SU-DHL-6 (cell line): Measurements from ENCODE around the gene TMEM50B.

Source experiments
- H2AFZ ChIP-seq: fragments of 200-600 bp; sonication (generic); 2 replicates; pipeline ENCODE4 v1.6.1; 2014; ENCODE audit warnings: low read depth, mild to moderate bottlenecking, moderate library complexity, mixed read lengths, antibody characterized with exemption, low read length; ENCODE audit not compliant: severe bottlenecking
- H3F3A ChIP-seq: fragments of 200-600 bp; shearing (Covaris generic); 2 replicates; pipeline ENCODE4 v1.6.0; 2016; ENCODE audit warnings: antibody characterized with exemption, mild to moderate bottlenecking; ENCODE audit not compliant: insufficient read depth
- H3K27ac ChIP-seq: fragments of 200-600 bp; sonication (generic); 2 replicates; pipeline ENCODE4 v1.5.1; 2016; ENCODE audit warnings: low read depth, mild to moderate bottlenecking, low read length, moderate library complexity, mixed read lengths
- H3K27me3 ChIP-seq: fragments of 200-600 bp; sonication (generic), shearing (Covaris generic); 2 replicates; pipeline ENCODE4 v1.6.0; 2014; ENCODE audit warnings: mild to moderate bottlenecking, low read length
- H3K36me3 ChIP-seq: fragments of 200-600 bp; sonication (generic); 2 replicates; pipeline ENCODE4 v1.6.1; 2014; ENCODE audit warnings: mild to moderate bottlenecking, low read length, mixed read lengths
- H3K4me2 ChIP-seq: fragments of 300-600, 200-600 bp; shearing (Covaris generic), sonication (generic); 2 replicates; pipeline ENCODE4 v1.6.0; 2014; ENCODE audit warnings: low read length, low read depth, mild to moderate bottlenecking; ENCODE audit not compliant: poor library complexity, severe bottlenecking
- H3K4me3 ChIP-seq: fragments of 200-600 bp; sonication (generic); 2 replicates; pipeline ENCODE4 v1.5.1; 2014; ENCODE audit warnings: antibody characterized with exemption, low read length, mild to moderate bottlenecking, mixed read lengths; ENCODE audit not compliant: insufficient read depth, poor library complexity, severe bottlenecking
- H3K79me2 ChIP-seq: fragments of 200-600 bp; sonication (generic); 2 replicates; pipeline ENCODE4 v1.6.1; 2014; ENCODE audit warnings: mild to moderate bottlenecking, low read length, moderate library complexity; ENCODE audit not compliant: insufficient read depth
- H3K9ac ChIP-seq: fragments of 200-600 bp; sonication (generic); 2 replicates; pipeline ENCODE4 v1.7.0; 2014; ENCODE audit warnings: mild to moderate bottlenecking, low read length
- H3K9me2 ChIP-seq: fragments of 200-600 bp; sonication (generic); replicated peaks from 2 replicates; pipeline ENCODE4 v1.6.1; 2014; ENCODE audit warnings: low read length; ENCODE audit not compliant: insufficient read depth
- H3K9me3 ChIP-seq: fragments of 200-600 bp; sonication (generic); 2 replicates; pipeline ENCODE4 v1.6.1; 2014; ENCODE audit warnings: low read length, mixed read lengths; ENCODE audit not compliant: insufficient read depth
- H4K20me1 ChIP-seq: fragments of 200-600 bp; sonication (generic); 2 replicates; pipeline ENCODE4 v1.6.1; 2014; ENCODE audit warnings: low read depth, mild to moderate bottlenecking, antibody characterized with exemption, low read length, moderate library complexity, mixed read lengths
- CTCF ChIP-seq: fragments of 200-600 bp; sonication (generic); IDR thresholded peaks from one replicate; pipeline ENCODE4 v1.5.1; 2017; ENCODE audit warnings: antibody characterized with exemption, mild to moderate bottlenecking, low read length, moderate library complexity; ENCODE audit not compliant: insufficient read depth, poor library complexity, severe bottlenecking
- EZH2phosphoT487 ChIP-seq: fragments of 200-600 bp; sonication (generic), shearing (Covaris generic); conservative IDR thresholded peaks from 2 replicates; pipeline ENCODE4 v1.6.1; 2018; ENCODE audit warnings: mild to moderate bottlenecking, antibody characterized with exemption, low read length, moderate library complexity, mixed read lengths

Gene TMEM50B

DNA sequence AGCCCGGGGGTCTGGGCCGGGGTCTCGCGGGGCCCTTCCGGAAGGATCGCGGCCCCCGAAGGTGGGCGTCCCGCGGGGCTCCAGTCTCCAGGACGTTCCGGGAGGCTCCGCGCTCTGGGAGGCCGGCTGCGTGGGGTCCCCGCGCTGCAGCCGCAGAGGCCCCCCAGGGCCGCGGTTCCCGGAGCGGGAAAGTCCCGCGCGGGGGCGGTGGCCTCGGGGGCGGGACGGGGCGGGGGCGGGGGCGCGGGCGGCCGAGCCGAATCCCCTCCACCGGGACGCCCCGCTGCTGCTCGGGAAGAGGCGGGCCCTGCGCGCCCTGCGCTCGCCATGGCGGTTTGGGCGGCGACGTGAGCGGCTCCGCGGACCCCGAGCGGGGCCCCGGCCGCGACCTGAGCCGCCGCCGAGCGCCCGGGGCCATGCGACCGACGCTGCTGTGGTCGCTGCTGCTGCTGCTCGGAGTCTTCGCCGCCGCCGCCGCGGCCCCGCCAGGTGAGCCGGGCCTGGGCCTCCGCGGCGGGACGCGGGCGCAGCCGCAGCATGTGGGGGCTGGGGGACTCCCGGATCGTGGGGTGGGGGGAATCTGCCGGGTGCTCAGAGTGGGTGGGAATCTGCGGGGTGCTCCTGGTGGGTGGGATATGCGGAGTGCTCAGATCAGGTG is 76.5 kb downstream of the TMEM50B start, which contains the start of gene IFNGR2:
IFNGR2 (plus strand) TSS at position 286 of the 658 bp plus-strand sequence; CDS start at position 417, 131 bp downstream.
- H3K4me3 ChIP-seq: peak within 1 kb of the TSS; percentile 62
- no peaks in the 10 kb centered on the region for H3K27me3 ChIP-seq
- no peaks in the 10 kb centered on the region for H3K9me2 ChIP-seq
- TF ChIP-seq EZH2phosphoT487: no peak
- no peak for TF ChIP-seq CTCF
- peaks cover 18% of the 10 kb centered on the region for H3F3A ChIP-seq
- peak within 1 kb of the TSS; percentile 72 for H3K4me2 ChIP-seq
- H3K79me2 ChIP-seq: peaks cover 48% of the 10 kb centered on the region
- H3K9ac ChIP-seq: peak within 1 kb of the TSS; percentile 98
- no peaks in the 10 kb centered on the region for H3K36me3 ChIP-seq
- H4K20me1 ChIP-seq: peaks cover 14% of the 10 kb centered on the region; the same call in 1 of the 2 replicates
- peak within 1 kb of the TSS; percentile 52 for H2AFZ ChIP-seq
- H3K9me3 ChIP-seq: no peaks in the 10 kb centered on the region
- peak within 1 kb of the TSS; percentile 80 for H3K27ac ChIP-seq

- Histone ChIP-seq H4K20me1 (peaks cover 14% of the 10 kb centered on the region; the same call in 1 of the 2 replicates), H3K9me2 (no peaks in the 10 kb centered on the region), H2AFZ (peak overlapping the region; percentile 52), H3K36me3 (no peaks in the 10 kb centered on the region), H3K27ac (peak overlapping the region; percentile 80), H3K4me3 (peak overlapping the region; percentile 62), H3K9ac (peak overlapping the region; percentile 98), H3K27me3 (no peaks in the 10 kb centered on the region), H3K79me2 (peaks cover 39% of the 10 kb centered on the region), H3K4me2 (peak overlapping the region; percentile 72), H3F3A (peaks cover 18% of the 10 kb centered on the region), H3K9me3 (no peaks in the 10 kb centered on the region)
- TF ChIP-seq EZH2phosphoT487 (no peak), CTCF (no peak)
Observed at GRCh38 chr21:33402001-33402979, 77.5 kb downstream of the TMEM50B start.

GRCh38 chr21:33401630-33401992 is 78.2 kb downstream of the TMEM50B start:
- H3K9me2 ChIP-seq: no peaks in the 10 kb centered on the region
- no peak overlapping the region for H3K4me3 ChIP-seq
- peaks cover 11% of the 10 kb centered on the region; the same call in 1 of the 2 replicates for H4K20me1 ChIP-seq
- no peak for TF ChIP-seq CTCF
- peaks cover 18% of the 10 kb centered on the region for H3F3A ChIP-seq
- H3K27ac ChIP-seq: no peak overlapping the region
- H3K9ac ChIP-seq: no peak overlapping the region
- no peak overlapping the region for H3K4me2 ChIP-seq
- no peaks in the 10 kb centered on the region for H3K27me3 ChIP-seq
- no peaks in the 10 kb centered on the region for H3K36me3 ChIP-seq
- H3K79me2 ChIP-seq: peaks cover 33% of the 10 kb centered on the region
- H2AFZ ChIP-seq: no peak overlapping the region
- H3K9me3 ChIP-seq: no peaks in the 10 kb centered on the region
